ENCODE data around the gene RNU6-1. TPM values are rescaled to one million over a fixed set of nuclear protein-coding genes. Genes with fewer than 3 reads are reported as not detected.

Gene RNU6-1
- total RNA-seq, 6 experiments from 2014 or later = not detected

- no peak overlapping the region for H3K4me3 ChIP-seq
- ATAC-seq (no peak), DNase-seq (no peak)
- WGBS (ENCODE audit: insufficient coverage, low coverage, low lambda C conversion rate, missing lambda C conversion rate) = 63% methylated on average over 3 of the region's 19 CpGs
- no peaks in the 10 kb centered on the region for H3K9me3 ChIP-seq
- no peak overlapping the region for H3K27ac ChIP-seq
- H3K27me3 ChIP-seq = no peaks in the 10 kb centered on the region
- H3K36me3 ChIP-seq = no peaks in the 10 kb centered on the region
- H3K4me1 ChIP-seq = no peaks in the 10 kb centered on the region
- TF ChIP-seq POLR2A (IDR thresholded peaks at IDR 0.05) = no peak
- TF ChIP-seq CTCF (IDR thresholded peaks at IDR 0.05) = no peak
- intact Hi-C loops (cut with DNase I) = no loop called here
Observed at GRCh38 chr15:67801926-67802914, 37.6 kb downstream of the RNU6-1 start.

- no peak for TF ChIP-seq CTCF (IDR thresholded peaks at IDR 0.05)
- TF ChIP-seq POLR2A (IDR thresholded peaks at IDR 0.05) = no peak
- intact Hi-C loops (cut with DNase I) = no loop called here
- Histone ChIP-seq H3K4me1 (no peaks in the 10 kb centered on the region), H3K4me3 (no peak overlapping the region), H3K9me3 (no peaks in the 10 kb centered on the region), H3K27ac (no peak overlapping the region), H3K36me3 (no peaks in the 10 kb centered on the region), H3K27me3 (no peaks in the 10 kb centered on the region)
- ATAC-seq (no peak), DNase-seq (no peak)
- WGBS (ENCODE audit: insufficient coverage, low coverage, low lambda C conversion rate, missing lambda C conversion rate) = no CpG with 5 or more reads among the region's 2 CpGs
Observed at GRCh38 chr15:67801142-67801541, 38.7 kb downstream of the RNU6-1 start.

- no peak for DNase-seq
- peak in 2 of 4 donors; percentile 17 to 26 for ATAC-seq
- Histone ChIP-seq H3K4me3 (no peak overlapping the region), H3K27me3 (no peaks in the 10 kb centered on the region), H3K4me1 (no peaks in the 10 kb centered on the region), H3K36me3 (no peaks in the 10 kb centered on the region), H3K27ac (no peak overlapping the region), H3K9me3 (peaks cover 0 to 6% (median 0%) of the 10 kb centered on the region in 4 donors)
- WGBS (ENCODE audit: insufficient coverage, low coverage, low lambda C conversion rate, missing lambda C conversion rate) = 71% methylated on average over 2 of the region's 6 CpGs
- TF ChIP-seq POLR2A (IDR thresholded peaks at IDR 0.05) = no peak
- intact Hi-C loops (cut with DNase I) = no loop called here
Observed at GRCh38 chr15:67799801-67800205, 40.0 kb downstream of the RNU6-1 start.

- TF ChIP-seq CTCF (IDR thresholded peaks at IDR 0.05) (no peak), POLR2A (IDR thresholded peaks at IDR 0.05) (no peak)
- Histone ChIP-seq H3K27ac (no peak overlapping the region), H3K4me1 (no peaks in the 10 kb centered on the region), H3K36me3 (no peaks in the 10 kb centered on the region), H3K4me3 (no peak overlapping the region), H3K9me3 (peaks cover 0 to 6% (median 0%) of the 10 kb centered on the region in 4 donors), H3K27me3 (no peaks in the 10 kb centered on the region)
- DNase-seq (no peak), ATAC-seq (peak in 3 of 4 donors; percentile 11 to 33 (median 24))
- WGBS (ENCODE audit: insufficient coverage, low coverage, low lambda C conversion rate, missing lambda C conversion rate) = 70% methylated on average over 4 of the region's 4 CpGs
- intact Hi-C loops (cut with DNase I) = no loop called here
Observed at GRCh38 chr15:67796196-67797127, 43.4 kb downstream of the RNU6-1 start.

All from right lobe of liver (tissue), 6 donors.